ENCODE data around the gene OTUD7B.
"Not testable (repeated sequence)": the region's sequence is repeated elsewhere in the genome, so short reads cannot be mapped to it uniquely, and the experiment has no call there.

Gene OTUD7B

DNA sequence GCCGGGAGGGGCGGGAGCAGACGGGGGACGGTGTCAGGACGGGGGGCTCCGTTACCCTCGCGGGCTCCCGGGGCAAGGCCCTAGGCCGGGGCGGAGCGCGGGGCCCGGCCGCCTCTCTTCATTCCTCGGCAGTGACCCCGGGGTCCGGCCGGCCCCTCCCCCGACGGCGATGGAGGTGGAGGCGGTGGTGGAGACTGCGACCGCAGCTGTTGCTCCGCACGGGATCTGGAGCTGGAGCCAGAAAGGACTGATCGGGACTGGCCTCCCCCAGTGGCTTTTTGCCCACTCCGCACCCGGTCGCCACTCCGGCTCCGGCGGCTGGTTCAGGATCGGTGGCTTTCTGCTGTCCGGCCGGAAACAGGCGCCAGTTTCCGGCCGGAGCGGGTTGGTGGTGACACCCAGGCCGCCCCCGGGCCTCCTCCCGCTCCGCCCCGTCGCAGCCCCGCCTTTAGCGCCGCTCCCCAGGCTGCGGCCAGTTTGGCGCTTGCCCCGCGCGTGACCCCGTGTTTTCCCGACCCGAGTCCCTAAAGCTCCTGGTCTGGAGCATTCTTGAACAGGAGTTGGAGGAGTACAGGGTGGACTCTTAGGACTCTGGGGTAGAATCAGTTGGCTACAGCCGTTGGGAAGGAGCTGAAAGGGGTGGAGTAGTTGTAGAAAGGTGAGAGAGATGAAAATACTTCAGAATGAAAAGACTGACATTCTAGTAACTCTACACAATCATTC, at the start of gene OTUD7B:
OTUD7B (minus strand) TSS at position 334 of the 723 bp plus-strand sequence. CDS start 33,216 bp downstream, outside the sequence.
- DNase-seq, result peak; percentile 60

DNA sequence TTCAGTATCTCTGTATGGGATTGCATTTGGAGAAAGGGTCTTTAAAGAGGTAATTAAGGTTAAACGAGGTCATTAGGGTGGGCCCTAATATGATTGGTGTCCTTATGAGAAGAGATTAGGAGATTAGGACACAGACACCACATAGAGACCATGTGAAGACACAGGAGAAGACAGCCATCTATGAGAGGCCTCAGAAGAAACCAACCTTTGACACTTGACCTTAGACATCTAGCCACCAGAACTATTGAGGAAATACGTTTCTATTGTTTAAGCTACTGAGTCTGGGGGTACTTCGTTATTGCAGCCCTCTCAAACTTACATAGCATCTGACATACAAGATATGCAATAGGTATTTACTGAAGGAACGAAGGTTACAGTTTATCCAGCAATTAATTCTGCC, 49.7 kb upstream of the OTUD7B start:
- no peak for DNase-seq

DNA sequence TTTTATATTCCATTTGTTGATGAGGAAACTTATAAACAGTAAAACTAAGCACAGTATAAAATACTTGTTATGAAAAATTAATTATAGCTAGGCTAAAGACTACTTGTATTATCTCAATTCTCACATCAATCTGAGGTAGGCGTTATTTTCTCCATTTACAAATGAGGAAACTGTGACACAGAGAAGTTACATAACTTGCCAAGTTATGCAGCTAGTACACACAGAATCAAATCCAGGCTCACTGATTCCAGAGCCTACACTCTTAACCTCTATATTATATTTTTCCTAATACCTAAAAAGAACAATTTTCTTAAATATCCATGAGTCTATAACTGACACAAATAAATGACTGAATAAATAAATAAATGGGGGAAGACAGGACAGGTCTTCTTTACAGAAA, 45.9 kb upstream of the OTUD7B start:
- no peak for DNase-seq

DNA sequence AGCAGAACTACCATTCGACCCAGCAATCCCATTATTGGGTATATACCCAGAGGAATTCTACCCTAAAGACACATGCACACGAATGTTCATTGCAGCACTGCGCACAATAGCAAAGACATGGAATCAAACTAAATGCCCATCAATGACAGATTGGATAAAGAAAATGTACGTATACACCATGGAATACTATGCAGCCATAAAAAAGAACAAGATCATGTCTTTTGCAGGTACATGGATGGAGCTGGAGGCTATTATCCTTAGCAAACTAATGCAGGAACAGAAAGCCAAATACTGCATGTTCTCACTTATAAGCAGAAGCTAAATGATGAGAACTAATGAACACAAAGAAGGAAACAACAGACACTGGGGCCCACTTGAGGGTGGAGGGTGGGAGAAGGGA, 45.0 kb upstream of the OTUD7B start:
- DNase-seq, result not testable (repeated sequence)

DNA sequence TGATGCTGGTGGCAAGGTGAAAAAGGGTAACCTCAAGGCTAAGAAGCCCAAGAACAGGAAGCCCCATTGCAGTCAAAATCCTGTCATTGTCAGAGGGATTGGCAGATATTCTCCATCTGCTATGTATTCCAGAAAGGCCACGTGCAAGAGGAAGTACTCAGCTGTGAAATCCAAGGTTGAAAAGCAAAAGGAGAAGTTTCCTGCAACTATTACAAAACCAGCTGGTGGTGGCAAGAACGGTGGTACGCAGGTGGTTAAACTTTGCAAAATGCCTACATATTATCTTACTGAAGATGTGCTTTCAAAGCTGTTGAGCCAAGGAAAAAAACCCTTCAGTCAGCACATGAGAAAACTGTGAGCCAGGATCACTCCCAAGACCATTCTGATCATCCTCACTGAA, 43.4 kb upstream of the OTUD7B start:
- DNase-seq, result no peak

DNA sequence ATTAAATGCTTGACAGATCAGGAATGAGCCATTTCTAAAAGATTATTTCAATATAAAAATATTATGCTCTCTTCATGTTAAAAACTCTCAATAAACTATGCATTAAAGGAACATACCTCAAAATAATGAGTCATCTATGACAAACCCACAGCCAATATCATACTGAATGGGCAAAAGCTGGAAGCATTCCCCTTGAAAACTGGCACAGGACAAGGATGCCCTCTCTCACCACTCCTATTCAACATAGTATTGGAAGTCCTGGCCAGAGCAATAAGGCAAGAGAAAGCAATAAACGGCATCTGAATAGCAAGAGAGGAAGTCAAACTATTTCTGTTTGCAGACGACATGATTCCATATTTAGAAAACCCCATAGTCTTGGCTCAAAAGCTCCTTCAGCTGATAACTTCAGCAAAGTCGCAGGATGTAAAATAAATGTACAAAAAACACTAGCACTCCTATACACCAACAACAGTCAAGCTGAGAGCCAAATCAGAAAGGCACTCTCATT, 41.4 kb upstream of the OTUD7B start:
- DNase-seq, result not testable (repeated sequence)

DNA sequence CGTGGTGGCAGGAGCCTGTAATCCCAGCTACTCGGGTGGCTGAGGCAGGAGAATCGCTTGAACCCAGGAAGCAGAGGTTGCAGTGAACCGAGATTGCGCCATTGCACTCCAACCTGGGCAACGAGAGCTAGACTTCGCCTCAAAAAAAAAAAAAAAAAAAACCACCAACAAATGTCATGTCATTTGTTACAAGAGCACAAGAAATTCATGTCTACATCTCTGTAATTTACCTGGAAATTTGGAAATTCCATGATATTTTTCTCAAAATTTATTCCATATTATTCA, 40.5 kb upstream of the OTUD7B start:
- no peak for DNase-seq

DNA sequence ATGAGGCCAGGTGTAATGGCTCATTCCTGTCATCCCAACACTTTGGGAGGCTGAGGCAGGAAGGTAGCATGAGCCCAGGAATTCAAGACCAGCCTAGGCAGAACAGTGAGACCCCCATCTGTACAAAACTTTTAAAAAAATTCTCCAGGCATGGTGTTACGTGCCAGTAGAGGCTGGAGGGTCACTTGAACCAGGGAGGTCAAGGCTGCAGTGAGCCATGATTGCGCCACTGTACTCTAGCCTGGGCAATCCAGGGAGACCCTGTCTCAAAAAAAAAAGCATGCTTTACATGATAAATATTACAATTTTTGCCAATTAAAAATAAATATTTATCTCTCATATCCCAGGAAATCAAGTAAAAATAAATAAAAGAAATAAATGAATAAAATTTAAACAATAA, 39.4 kb upstream of the OTUD7B start:
- DNase-seq, result no peak

DNA sequence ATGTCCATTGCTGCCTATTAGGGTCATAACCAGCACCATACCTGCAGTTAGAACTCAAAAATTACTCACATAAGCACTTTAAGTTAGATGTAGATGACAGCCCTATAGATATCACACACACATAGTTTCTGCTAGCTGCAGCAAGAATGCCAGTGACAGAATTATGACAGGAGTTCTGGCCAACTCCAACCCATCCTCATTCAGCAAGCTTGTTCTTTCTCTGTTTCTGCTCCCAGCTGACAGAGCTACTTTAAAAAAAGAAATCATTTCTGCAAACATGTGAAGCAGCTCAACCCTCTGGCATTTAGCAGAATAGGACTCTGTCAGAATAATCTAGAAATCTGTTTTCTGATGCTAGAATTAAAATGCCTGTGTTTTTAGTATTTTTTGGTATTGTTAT, 23.8 kb upstream of the OTUD7B start:
- DNase-seq, result no peak

DNA sequence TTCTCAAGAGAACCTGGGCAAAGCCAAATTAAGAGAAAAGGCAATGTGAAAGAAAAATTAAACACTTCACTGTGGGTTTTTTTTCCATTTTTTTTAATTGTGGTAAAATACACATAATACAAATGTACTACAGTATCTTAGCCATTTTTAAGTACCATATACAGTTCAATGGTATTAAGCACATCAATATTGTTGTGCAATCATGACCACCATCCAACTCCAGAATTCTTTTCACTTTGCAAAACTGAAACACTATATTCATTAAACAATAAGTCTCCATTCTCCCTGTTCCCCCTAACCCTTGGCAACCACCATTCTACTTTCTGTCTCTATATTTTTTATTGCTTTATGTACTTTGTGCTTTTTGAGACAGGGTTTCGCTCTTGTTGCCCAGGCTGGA, 17.8 kb upstream of the OTUD7B start:
- no peak for DNase-seq

DNA sequence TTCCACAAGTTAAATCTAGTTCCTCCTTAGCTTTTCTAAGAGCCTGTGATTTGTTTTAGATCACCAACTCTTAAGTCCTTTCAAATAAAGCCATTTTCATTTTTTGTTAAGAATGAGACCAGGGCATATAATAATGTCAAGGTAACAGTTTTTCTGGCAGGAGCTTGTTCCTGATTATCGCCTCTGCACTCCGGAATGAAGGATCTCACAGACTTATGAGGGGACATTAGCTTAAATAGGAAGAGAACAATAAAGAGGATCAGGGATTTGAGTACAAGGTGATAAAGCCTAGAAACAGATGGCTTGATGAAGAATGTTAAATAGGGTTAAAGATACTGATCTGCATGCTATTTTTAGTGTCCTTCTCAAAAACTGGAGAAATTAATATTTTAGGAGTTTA, 13.6 kb upstream of the OTUD7B start:
- no peak for DNase-seq

DNA sequence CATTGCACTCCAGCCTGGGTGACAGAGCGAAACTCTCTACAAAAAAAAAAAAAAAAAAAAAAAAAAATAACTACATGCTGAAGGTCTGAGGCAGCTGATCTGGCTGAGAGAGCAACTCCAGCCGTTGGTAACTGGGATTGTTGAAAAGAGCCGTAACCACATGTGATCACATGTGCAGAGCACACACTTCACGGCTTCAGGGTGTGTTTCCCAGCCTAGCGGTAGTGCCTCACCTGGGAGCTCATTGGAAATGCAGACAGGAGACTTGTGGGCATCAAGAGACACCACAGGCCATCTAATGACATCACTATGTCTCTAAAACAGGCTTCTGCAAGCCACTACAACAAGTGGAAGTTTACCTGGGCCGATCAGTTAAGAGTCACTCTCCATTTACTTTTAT, 11.8 kb upstream of the OTUD7B start:
- DNase-seq, result no peak

DNA sequence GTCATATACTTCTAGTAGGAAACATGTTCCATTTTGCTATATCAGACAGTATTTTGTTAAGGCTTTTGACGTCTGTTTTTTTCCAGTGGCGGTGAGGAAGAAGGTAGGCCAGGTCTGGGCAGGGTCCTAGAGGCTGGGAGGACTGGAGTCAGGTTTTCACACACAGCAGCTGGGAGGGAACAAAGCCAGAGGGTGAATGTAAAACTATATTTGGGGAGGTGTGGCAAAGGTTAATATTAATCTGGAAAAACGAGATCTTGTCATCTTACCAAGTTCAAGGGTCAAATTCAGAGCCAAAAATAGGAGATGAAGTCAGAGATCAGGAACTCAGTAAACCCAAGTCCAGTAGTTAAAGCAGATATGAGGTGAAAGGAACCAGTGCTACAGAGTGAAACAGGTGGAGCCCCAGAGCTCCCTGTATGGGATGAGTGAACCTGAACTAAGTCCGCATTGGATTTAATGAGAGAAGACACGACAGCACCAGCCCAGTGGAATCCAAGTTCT, 10.7 kb upstream of the OTUD7B start:
- DNase-seq, result no peak

DNA sequence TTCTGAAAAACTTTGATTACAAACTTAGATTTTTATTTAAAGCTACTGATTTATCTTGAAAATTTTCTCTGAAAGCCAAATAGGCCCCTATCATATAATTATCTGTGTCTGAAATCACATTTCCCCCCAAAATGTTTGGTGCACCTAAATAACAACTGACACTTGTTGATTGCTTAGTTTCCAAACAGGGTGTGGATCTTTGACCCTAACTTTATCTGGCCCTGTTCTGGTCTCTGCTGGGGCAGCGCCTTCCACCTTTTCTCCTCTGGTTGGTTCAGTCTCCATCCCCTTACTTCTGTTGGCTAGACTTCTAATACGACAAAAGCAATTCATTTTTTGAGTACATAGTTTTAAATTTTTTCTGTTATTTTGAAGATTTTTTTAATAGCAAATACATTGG, 10.2 kb upstream of the OTUD7B start:
- DNase-seq, result no peak

DNA sequence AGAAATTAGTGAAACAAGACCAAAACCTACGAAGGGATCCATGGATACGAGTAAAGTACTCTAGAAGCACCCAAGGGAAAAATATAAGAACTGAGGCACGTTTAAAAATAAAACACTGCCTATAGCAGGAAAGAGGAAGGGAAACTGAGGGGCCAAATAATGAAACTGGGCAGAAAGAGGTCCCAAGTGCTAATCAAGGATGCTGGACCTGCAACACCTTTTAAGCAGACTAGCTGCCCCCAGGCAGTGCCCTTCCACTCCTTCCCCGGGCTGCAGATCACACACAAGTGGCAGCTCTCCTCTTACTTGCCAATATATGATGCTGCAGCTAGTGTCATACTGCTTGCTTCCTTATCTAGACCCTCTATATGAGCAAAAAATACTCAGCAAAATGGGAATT, 7.6 kb upstream of the OTUD7B start:
- no peak for DNase-seq

DNA sequence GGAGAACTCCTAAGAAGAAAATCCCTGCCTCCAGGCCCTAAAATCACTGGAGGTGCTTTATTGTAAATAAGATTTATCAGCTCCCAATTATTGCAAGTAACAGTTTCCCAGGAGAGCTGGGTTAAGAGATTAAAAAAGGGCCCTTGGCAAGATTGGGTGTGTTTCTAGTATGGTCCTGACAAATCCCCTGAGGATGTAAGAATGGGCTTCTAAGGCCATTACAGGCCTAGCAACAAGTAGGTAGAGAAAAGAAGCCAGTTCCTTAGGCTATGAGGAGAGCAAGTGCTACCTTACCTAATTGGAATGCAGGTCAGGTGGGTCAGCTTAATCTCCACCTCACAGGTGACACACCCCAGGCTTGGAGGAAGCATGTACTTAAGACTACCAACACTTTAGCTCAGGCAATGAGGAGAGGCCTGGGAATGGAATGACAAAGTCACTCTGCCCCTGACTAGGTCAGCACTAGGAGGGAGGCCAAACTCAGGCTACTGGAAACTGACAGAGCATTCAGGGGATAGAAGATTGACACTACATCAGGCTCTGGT, 6.8 kb upstream of the OTUD7B start:
- DNase-seq, result no peak

DNA sequence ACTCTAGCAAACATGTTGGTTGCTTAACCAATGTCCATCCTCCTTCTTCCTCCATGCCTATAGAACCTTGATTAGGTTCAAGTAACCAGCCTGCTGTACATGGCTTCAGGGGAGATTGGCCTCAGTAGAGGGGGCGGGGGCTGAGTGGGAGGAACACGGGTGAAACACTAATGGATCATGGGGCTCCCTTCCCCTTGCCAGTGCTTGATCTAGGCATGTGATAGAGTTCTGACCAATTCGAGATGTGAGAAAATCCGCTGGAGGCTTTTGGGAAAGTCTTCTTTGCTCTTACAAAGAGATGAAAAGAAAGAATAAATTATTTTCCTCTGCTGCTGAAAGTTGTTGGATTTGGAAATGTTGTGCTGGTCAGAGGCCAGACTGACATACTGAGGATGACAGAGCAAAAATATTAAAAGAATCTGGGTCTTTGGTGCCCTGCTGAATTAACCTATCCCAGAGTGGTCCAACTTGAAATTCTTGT, 5.2 kb upstream of the OTUD7B start:
- no peak for DNase-seq

DNA sequence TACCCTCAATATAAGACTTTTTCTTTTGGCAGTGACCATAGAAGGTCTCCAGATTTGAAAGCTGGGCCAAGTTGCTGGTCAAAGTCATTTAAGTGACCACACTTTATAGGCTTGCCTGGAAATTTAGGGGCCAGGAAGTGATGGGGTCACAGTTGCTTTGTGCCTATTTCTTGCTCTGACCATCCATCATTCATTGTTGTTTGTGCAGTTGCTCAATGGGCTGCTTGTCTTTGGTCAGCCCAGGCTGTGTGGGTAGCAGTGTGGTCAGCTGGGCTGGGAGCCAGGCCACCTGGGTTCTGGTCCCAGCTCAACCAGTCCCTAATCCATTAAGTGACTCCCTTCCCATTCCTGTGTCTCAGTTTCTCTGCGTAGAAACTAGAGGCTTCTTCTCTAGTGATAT, 2.1 kb upstream of the OTUD7B start:
- no peak for DNase-seq

DNA sequence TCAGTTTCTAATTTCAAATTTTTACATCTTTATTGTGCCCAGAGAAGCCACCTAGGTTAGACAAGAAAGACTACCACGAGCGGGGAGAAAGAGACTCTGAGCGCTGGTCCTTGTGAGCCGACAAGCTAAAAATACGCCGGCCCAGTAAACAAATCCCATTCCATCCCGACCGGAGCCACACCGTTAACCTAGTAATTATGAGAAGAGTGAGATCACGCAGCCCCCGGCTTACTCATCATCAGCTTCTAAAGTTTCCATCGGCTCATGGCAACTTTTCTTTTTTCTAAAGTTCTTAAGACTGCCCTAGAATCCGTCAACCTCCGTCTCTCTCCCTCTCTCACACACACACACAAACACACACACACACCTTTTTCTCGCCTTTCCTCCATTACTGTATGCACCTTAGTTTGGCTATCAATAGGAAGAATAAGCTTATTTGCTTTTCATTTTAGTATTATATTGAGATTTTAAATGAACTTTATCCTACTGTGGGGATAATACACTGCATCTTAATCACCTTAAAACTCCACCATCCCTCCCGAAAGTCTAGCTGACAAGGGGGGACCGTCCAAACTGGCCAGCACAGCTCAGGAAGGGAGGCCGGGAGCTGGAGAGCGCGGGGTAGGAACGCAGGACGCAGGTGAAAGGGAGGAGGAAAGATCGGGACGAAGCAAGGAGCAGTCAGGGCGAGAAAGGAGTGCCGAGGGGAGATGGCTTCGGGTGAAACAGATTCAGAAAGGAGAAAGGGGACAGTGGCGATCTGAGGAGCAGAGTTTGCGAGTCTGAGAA, 728 bp downstream of the OTUD7B start:
- DNase-seq, result no peak

DNA sequence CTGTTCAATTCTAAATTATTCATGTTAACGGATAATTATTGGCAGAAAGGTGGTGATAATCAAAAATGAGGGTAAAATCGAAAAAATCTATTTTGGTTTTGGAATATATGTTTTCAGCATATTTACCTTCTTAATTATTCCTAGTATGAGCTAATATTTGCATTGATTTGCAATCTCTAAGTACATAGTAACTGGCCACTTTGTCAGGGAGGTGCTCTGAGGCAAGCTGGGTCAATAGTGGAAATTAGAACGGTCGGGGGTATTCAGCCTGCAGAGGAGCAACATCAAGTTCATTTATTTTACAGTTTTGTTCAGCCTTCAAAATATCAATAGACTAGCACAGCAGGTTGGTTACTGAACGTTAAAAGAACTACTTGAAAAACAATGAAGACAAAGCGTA, 1.8 kb downstream of the OTUD7B start:
- no peak for DNase-seq

DNA sequence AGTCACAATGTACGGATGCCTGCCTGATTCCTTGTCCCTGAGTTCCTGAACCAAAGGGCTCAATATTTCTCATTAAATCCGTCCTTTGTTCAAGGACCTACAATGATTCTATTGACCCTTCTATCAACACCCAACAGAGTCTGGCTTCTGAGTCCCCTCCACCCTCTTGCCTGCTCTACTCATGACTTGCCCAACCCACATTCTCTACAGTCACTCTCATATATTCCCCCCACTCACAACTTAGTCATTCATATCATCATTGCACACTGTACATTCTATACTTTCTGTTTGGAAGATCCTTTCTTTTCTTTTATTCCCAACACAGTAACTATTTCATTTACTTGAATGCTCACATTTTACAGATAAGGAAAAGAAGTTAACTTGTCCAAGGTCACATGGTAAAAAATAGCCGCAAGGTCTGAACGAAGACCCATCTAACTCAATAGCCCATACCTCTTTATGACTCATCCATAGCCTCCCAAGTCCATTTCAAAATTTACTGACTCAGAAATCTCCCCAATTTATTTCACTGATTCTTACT, 3.6 kb downstream of the OTUD7B start:
- no peak for DNase-seq

DNA sequence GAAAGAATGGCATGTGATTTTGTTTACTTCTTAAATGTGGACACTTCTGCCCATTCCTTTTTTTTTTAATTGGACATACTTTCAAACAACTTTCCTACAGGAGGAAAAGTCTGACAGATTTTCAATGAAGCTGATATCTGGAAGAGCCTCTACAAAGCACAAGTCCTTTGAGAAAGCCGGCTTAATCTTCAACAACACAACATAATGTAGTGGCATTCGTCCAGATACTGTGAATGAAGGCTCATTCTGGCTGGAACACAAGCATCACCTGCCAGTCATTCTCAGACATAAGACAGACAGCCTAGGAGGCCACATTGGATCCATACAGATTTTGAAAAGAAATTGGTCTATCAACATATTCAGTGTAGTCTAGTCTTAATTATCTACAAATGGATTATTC, 4.9 kb downstream of the OTUD7B start:
- DNase-seq, result no peak

DNA sequence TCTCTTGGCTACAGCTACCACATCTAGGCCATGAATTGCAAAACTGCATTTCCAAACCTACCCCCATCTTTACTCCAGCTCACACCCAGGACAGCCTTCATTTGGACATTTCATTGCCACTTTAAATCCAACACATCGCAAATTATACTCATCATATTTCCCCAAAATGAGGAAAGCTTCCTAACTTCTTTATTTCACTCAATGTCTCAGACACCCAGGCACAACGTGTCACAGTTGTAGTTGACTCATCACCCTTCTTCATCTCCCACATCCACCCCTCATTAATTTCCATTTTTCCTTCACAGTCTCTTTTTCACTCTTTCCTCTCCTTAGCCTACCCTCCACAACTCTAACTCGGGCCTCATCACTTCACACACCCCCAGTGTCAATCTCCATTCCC, 6.7 kb downstream of the OTUD7B start:
- no peak for DNase-seq

DNA sequence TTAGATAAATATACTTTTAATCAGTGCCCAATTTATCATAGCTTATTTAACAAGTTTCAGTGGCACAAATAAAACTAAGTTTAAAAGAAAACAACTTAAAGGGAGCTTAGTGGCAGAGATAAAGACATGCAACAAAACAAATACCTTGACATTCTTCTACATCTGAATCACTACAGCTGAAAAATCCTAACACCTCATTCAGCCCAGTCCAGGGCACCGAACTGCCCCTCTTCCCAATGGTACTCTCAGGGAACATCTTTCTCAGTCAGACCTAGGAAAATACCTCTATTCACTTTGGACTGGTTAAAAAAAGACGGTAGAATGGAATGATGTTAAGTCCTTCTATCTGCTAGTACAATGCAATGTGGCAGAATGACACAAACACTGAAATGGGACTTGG, 8.3 kb downstream of the OTUD7B start:
- DNase-seq, result no peak
